Stimulated activated naive CD8-positive, alpha-beta T cell treated with anti-CD3 and anti-CD28 coated beads, Interleukin-15, Interleukin-2, amounts not matched to agents 100 ng/mL and 50 ng/mL, for 24 hours (primary cell): ENCODE measurements around the gene PGP.
"Not testable (repeated sequence)": the region's sequence is repeated elsewhere in the genome, so short reads cannot be mapped to it uniquely, and the experiment has no call there.

Experiments
- H3K27ac Mint-ChIP-seq: one replicate; pipeline ENCODE4 v1.8.0; 2021; ENCODE audit warnings: mild to moderate bottlenecking, mixed read lengths
- H3K27me3 Mint-ChIP-seq: one replicate; pipeline ENCODE4 v1.8.0; 2021; ENCODE audit warnings: mixed read lengths
- H3K36me3 Mint-ChIP-seq: one replicate; pipeline ENCODE4 v1.8.0; 2021; ENCODE audit warnings: low read depth, mixed read lengths
- H3K4me1 Mint-ChIP-seq: one replicate; pipeline ENCODE4 v1.8.0; 2021; ENCODE audit warnings: low read depth, mixed read lengths
- H3K4me3 Mint-ChIP-seq: one replicate; pipeline ENCODE4 v1.8.0; 2021; ENCODE audit warnings: mild to moderate bottlenecking, mixed read lengths
- H3K9me3 Mint-ChIP-seq: one replicate; pipeline ENCODE4 v1.8.0; 2021; ENCODE audit warnings: mixed read lengths

The PGP gene

GRCh38 chr16:2203119-2203688 is 11.4 kb downstream of the PGP start:
- H3K27ac Mint-ChIP-seq, H3K9me3 Mint-ChIP-seq, H3K27me3 Mint-ChIP-seq: not testable (repeated sequence)
- Mint-ChIP-seq H3K36me3 (peaks cover 17% of the 10 kb centered on the region), H3K4me1 (peaks cover 31% of the 10 kb centered on the region), H3K4me3 (peak overlapping the region; percentile 31)

- Mint-ChIP-seq H3K27me3 (peaks cover 21% of the 10 kb centered on the region), H3K4me1 (peaks cover 11% of the 10 kb centered on the region), H3K36me3 (no peaks in the 10 kb centered on the region), H3K4me3 (no peak overlapping the region), H3K27ac (no peak overlapping the region), H3K9me3 (no peaks in the 10 kb centered on the region)
Observed at GRCh38 chr16:2200313-2200712, 14.3 kb downstream of the PGP start.

- Mint-ChIP-seq H3K9me3 (no peaks in the 10 kb centered on the region), H3K4me3 (no peak overlapping the region), H3K36me3 (no peaks in the 10 kb centered on the region), H3K4me1 (peaks cover 13% of the 10 kb centered on the region), H3K27ac (no peak overlapping the region), H3K27me3 (peaks cover 25% of the 10 kb centered on the region)
Observed at GRCh38 chr16:2199621-2200139, 15.0 kb downstream of the PGP start.

GRCh38 chr16:2199095-2199494 is 15.5 kb downstream of the PGP start:
- Mint-ChIP-seq H3K4me1 (peaks cover 8% of the 10 kb centered on the region), H3K27ac (no peak overlapping the region), H3K36me3 (no peaks in the 10 kb centered on the region), H3K9me3 (no peaks in the 10 kb centered on the region), H3K4me3 (no peak overlapping the region), H3K27me3 (peaks cover 26% of the 10 kb centered on the region)

- Mint-ChIP-seq H3K27ac (no peak overlapping the region), H3K4me3 (no peak overlapping the region)
Observed at GRCh38 chr16:2198283-2198682, 16.4 kb downstream of the PGP start.

GRCh38 chr16:2197765-2198164 is 16.9 kb downstream of the PGP start:
- peaks cover 26% of the 10 kb centered on the region for H3K27me3 Mint-ChIP-seq
- H3K4me3 Mint-ChIP-seq: no peak overlapping the region

More at GRCh38 chr16:2198283-2198682, 16.4 kb downstream of the PGP start:
- Mint-ChIP-seq H3K27me3 (peaks cover 26% of the 10 kb centered on the region), H3K9me3 (no peaks in the 10 kb centered on the region), H3K36me3 (no peaks in the 10 kb centered on the region), H3K4me1 (peaks cover 3% of the 10 kb centered on the region)

GRCh38 chr16:2196981-2197511 is 17.6 kb downstream of the PGP start:
- Mint-ChIP-seq H3K27me3 (peaks cover 26% of the 10 kb centered on the region), H3K9me3 (no peaks in the 10 kb centered on the region), H3K36me3 (no peaks in the 10 kb centered on the region), H3K4me3 (peak overlapping the region; percentile 30), H3K27ac (no peak overlapping the region), H3K4me1 (peaks cover 3% of the 10 kb centered on the region)

More at GRCh38 chr16:2197765-2198164, 16.9 kb downstream of the PGP start:
- H3K4me1 Mint-ChIP-seq: peaks cover 3% of the 10 kb centered on the region
- H3K36me3 Mint-ChIP-seq: no peaks in the 10 kb centered on the region
- no peaks in the 10 kb centered on the region for H3K9me3 Mint-ChIP-seq
- H3K27ac Mint-ChIP-seq: no peak overlapping the region

GRCh38 chr16:2196162-2196980 is 18.3 kb downstream of the PGP start, which contains the start of gene CASKIN1:
TSS of gene CASKIN1 (minus strand) at chr16:2196605. CDS start at chr16:2196432, 173 bp downstream.
- no peaks in the 10 kb centered on the region for H3K9me3 Mint-ChIP-seq
- no peak within 1 kb of the TSS for H3K27ac Mint-ChIP-seq
- H3K4me1 Mint-ChIP-seq: peaks cover 3% of the 10 kb centered on the region
- H3K36me3 Mint-ChIP-seq: no peaks in the 10 kb centered on the region
- H3K27me3 Mint-ChIP-seq: peaks cover 26% of the 10 kb centered on the region
- peak within 1 kb of the TSS; percentile 30 for H3K4me3 Mint-ChIP-seq

GRCh38 chr16:2195322-2196161 is 19.1 kb downstream of the PGP start:
- H3K27ac Mint-ChIP-seq: no peak overlapping the region
- no peak overlapping the region for H3K4me3 Mint-ChIP-seq
- peaks cover 3% of the 10 kb centered on the region for H3K4me1 Mint-ChIP-seq
- H3K9me3 Mint-ChIP-seq: no peaks in the 10 kb centered on the region
- H3K36me3 Mint-ChIP-seq: no peaks in the 10 kb centered on the region
- H3K27me3 Mint-ChIP-seq: peaks cover 26% of the 10 kb centered on the region

GRCh38 chr16:2194852-2195321 is 19.8 kb downstream of the PGP start:
- no peak overlapping the region for H3K4me3 Mint-ChIP-seq
- H3K4me1 Mint-ChIP-seq: peaks cover 3% of the 10 kb centered on the region
- H3K27me3 Mint-ChIP-seq: peaks cover 26% of the 10 kb centered on the region
- H3K36me3 Mint-ChIP-seq: no peaks in the 10 kb centered on the region
- no peak overlapping the region for H3K27ac Mint-ChIP-seq
- H3K9me3 Mint-ChIP-seq: no peaks in the 10 kb centered on the region

- Mint-ChIP-seq H3K4me1 (peaks cover 3% of the 10 kb centered on the region), H3K36me3 (no peaks in the 10 kb centered on the region), H3K4me3 (no peak overlapping the region), H3K27me3 (peaks cover 26% of the 10 kb centered on the region), H3K27ac (no peak overlapping the region), H3K9me3 (no peaks in the 10 kb centered on the region)
Observed at GRCh38 chr16:2194166-2194834, 20.3 kb downstream of the PGP start.

- Mint-ChIP-seq H3K4me3 (no peak overlapping the region), H3K27ac (no peak overlapping the region), H3K4me1 (peaks cover 3% of the 10 kb centered on the region), H3K9me3 (no peaks in the 10 kb centered on the region), H3K27me3 (peaks cover 5% of the 10 kb centered on the region), H3K36me3 (no peaks in the 10 kb centered on the region)
Observed at GRCh38 chr16:2191446-2191706, 23.3 kb downstream of the PGP start.

- H3K27me3 Mint-ChIP-seq: peaks cover 5% of the 10 kb centered on the region
- peaks cover 3% of the 10 kb centered on the region for H3K4me1 Mint-ChIP-seq
- H3K36me3 Mint-ChIP-seq: no peaks in the 10 kb centered on the region
- H3K9me3 Mint-ChIP-seq: no peaks in the 10 kb centered on the region
- H3K27ac Mint-ChIP-seq: no peak overlapping the region
- no peak overlapping the region for H3K4me3 Mint-ChIP-seq
Observed at GRCh38 chr16:2190659-2191445, 23.8 kb downstream of the PGP start.
